Measurements from ENCODE around the gene OTOG.

Gene OTOG

GRCh38 chr11:17574141-17575091, 27.4 kb downstream of the OTOG start:
- Histone ChIP-seq H3K4me1 (ENCODE audit: control insufficient read depth, insufficient read depth, low read length) (no peaks in the 10 kb centered on the region), H3K27me3 (ENCODE audit: control insufficient read depth, insufficient read depth, low read length) (peaks cover 3% of the 10 kb centered on the region; the same call in 1 of the 2 replicates), H3K27ac (ENCODE audit: low read depth, low read length) (no peak overlapping the region), H3K4me3 (ENCODE audit: low read depth, low read length) (no peak overlapping the region), H3K9me3 (ENCODE audit: control insufficient read depth, insufficient read depth, low read depth, low read length) (no peaks in the 10 kb centered on the region), H3K9ac (ENCODE audit: low read length) (no peak overlapping the region), H3K36me3 (ENCODE audit: control insufficient read depth, insufficient read depth, low read length) (no peaks in the 10 kb centered on the region)

- Histone ChIP-seq H3K27me3 (ENCODE audit: control insufficient read depth, insufficient read depth, low read length) (peaks cover 6% of the 10 kb centered on the region; the same call in 1 of the 2 replicates), H3K9ac (ENCODE audit: low read length) (no peak overlapping the region), H3K4me1 (ENCODE audit: control insufficient read depth, insufficient read depth, low read length) (no peaks in the 10 kb centered on the region), H3K36me3 (ENCODE audit: control insufficient read depth, insufficient read depth, low read length) (no peaks in the 10 kb centered on the region), H3K27ac (ENCODE audit: low read depth, low read length) (no peak overlapping the region), H3K4me3 (ENCODE audit: low read depth, low read length) (no peak overlapping the region), H3K9me3 (ENCODE audit: control insufficient read depth, insufficient read depth, low read depth, low read length) (no peaks in the 10 kb centered on the region)
Measured at GRCh38 chr11:17575431-17576425, 28.7 kb downstream of the OTOG start.

DNA sequence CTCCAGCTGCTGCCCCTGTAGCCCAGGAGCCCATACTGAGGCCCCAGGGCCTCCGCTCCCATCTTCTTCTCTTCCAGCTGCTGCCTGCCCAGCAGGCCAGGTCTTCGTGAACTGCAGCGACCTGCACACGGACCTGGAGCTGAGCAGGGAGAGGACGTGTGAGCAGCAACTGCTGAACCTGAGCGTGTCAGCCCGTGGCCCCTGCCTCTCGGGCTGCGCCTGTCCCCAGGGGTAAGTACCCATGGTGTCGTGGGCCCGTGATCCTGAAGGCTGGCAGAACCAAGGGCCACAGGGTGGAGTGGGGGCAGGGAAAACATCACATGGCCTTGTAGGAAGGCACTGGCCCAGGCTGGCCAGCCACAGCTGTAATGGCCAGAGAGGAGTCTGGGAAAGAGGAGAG, 31.2 kb downstream of the OTOG start:
- Histone ChIP-seq H3K4me1 (ENCODE audit: control insufficient read depth, insufficient read depth, low read length) (no peaks in the 10 kb centered on the region), H3K9ac (ENCODE audit: low read length) (no peak overlapping the region), H3K36me3 (ENCODE audit: control insufficient read depth, insufficient read depth, low read length) (no peaks in the 10 kb centered on the region), H3K27ac (ENCODE audit: low read depth, low read length) (no peak overlapping the region), H3K9me3 (ENCODE audit: control insufficient read depth, insufficient read depth, low read depth, low read length) (no peaks in the 10 kb centered on the region), H3K27me3 (ENCODE audit: control insufficient read depth, insufficient read depth, low read length) (peaks cover 4% of the 10 kb centered on the region; the same call in 1 of the 2 replicates), H3K4me3 (ENCODE audit: low read depth, low read length) (no peak overlapping the region)

GRCh38 chr11:17578958-17579357, 31.9 kb downstream of the OTOG start:
- no peaks in the 10 kb centered on the region for H3K4me1 ChIP-seq (ENCODE audit: control insufficient read depth, insufficient read depth, low read length)
- H3K9me3 ChIP-seq (ENCODE audit: control insufficient read depth, insufficient read depth, low read depth, low read length) = no peaks in the 10 kb centered on the region
- no peaks in the 10 kb centered on the region for H3K36me3 ChIP-seq (ENCODE audit: control insufficient read depth, insufficient read depth, low read length)
- no peak overlapping the region for H3K9ac ChIP-seq (ENCODE audit: low read length)
- H3K27ac ChIP-seq (ENCODE audit: low read depth, low read length) = no peak overlapping the region
- no peak overlapping the region for H3K4me3 ChIP-seq (ENCODE audit: low read depth, low read length)
- H3K27me3 ChIP-seq (ENCODE audit: control insufficient read depth, insufficient read depth, low read length) = peaks cover 4% of the 10 kb centered on the region; the same call in 1 of the 2 replicates

DNA sequence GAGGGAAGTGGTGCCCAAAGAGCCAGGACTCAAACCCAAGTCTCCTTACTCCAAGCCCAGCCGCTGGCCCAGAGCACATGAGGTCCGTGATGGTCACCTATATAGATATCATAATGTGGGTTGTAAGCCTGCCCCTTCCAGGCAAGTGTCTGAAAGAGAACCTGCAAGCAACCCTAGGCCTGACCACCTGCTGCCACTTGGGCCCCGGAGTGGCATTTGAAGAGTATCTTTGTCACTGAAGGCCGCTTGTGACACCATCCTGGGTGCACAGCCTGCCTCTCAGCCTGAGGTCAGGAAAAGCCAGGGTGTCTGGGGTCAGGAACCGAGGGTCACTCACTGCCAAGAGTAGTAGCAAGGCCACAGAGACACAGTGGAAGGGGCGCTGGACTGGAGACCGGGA, 32.4 kb downstream of the OTOG start:
- H3K4me3 ChIP-seq (ENCODE audit: low read depth, low read length) = no peak overlapping the region
- H3K9me3 ChIP-seq (ENCODE audit: control insufficient read depth, insufficient read depth, low read depth, low read length) = no peaks in the 10 kb centered on the region
- H3K36me3 ChIP-seq (ENCODE audit: control insufficient read depth, insufficient read depth, low read length) = no peaks in the 10 kb centered on the region
- no peak overlapping the region for H3K9ac ChIP-seq (ENCODE audit: low read length)
- H3K27ac ChIP-seq (ENCODE audit: low read depth, low read length) = no peak overlapping the region
- peaks cover 4% of the 10 kb centered on the region; the same call in 1 of the 2 replicates for H3K27me3 ChIP-seq (ENCODE audit: control insufficient read depth, insufficient read depth, low read length)
- no peaks in the 10 kb centered on the region for H3K4me1 ChIP-seq (ENCODE audit: control insufficient read depth, insufficient read depth, low read length)

GRCh38 chr11:17580271-17580670, 33.2 kb downstream of the OTOG start:
- no peaks in the 10 kb centered on the region for H3K9me3 ChIP-seq (ENCODE audit: control insufficient read depth, insufficient read depth, low read depth, low read length)
- H3K27me3 ChIP-seq (ENCODE audit: control insufficient read depth, insufficient read depth, low read length) = peaks cover 4% of the 10 kb centered on the region; the same call in 1 of the 2 replicates
- no peak overlapping the region for H3K9ac ChIP-seq (ENCODE audit: low read length)
- no peaks in the 10 kb centered on the region for H3K36me3 ChIP-seq (ENCODE audit: control insufficient read depth, insufficient read depth, low read length)
- H3K4me3 ChIP-seq (ENCODE audit: low read depth, low read length) = no peak overlapping the region
- no peak overlapping the region for H3K27ac ChIP-seq (ENCODE audit: low read depth, low read length)
- no peaks in the 10 kb centered on the region for H3K4me1 ChIP-seq (ENCODE audit: control insufficient read depth, insufficient read depth, low read length)

DNA sequence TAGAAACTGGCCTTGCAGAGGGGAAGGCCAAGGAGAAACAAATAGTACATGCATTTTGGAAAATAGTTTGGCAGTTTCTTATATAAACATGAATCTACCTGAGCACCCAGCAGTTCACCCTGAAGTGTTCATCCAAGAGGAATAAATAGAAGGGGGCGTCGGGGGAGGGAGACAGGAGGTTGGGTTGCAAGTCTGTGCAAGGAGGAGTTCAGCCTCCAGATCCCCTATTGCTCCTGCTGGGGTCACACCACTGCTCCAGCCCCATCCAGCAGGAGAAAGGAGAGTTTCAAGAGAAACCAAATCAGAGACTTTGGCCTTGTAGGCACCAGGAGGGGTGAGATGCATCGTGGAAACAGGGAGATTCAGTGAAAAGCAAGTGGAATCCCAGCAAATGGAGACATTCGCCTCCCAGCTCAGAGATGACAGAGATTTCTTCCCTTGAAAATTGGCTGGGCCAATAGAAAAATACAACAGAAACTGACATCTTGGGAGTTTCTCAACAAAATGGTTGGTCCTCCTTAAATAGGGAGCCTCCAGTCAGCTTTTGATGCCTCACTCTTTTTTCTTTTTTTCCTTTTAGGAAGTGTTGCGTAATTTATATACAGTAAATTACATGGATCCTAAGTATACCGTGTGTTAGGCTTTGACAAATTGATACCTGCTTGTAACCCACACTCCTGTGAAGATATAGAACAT, 34.1 kb downstream of the OTOG start:
- Histone ChIP-seq H3K4me3 (ENCODE audit: low read depth, low read length) (no peak overlapping the region), H3K27me3 (ENCODE audit: control insufficient read depth, insufficient read depth, low read length) (peaks cover 4% of the 10 kb centered on the region; the same call in 1 of the 2 replicates), H3K9me3 (ENCODE audit: control insufficient read depth, insufficient read depth, low read depth, low read length) (no peaks in the 10 kb centered on the region), H3K9ac (ENCODE audit: low read length) (no peak overlapping the region), H3K27ac (ENCODE audit: low read depth, low read length) (no peak overlapping the region), H3K36me3 (ENCODE audit: control insufficient read depth, insufficient read depth, low read length) (no peaks in the 10 kb centered on the region), H3K4me1 (ENCODE audit: control insufficient read depth, insufficient read depth, low read length) (no peaks in the 10 kb centered on the region)

- Histone ChIP-seq H3K9me3 (ENCODE audit: control insufficient read depth, insufficient read depth, low read depth, low read length) (no peaks in the 10 kb centered on the region), H3K4me3 (ENCODE audit: low read depth, low read length) (no peak overlapping the region), H3K4me1 (ENCODE audit: control insufficient read depth, insufficient read depth, low read length) (no peaks in the 10 kb centered on the region), H3K27ac (ENCODE audit: low read depth, low read length) (no peak overlapping the region), H3K9ac (ENCODE audit: low read length) (no peak overlapping the region), H3K27me3 (ENCODE audit: control insufficient read depth, insufficient read depth, low read length) (peaks cover 4% of the 10 kb centered on the region; the same call in 1 of the 2 replicates), H3K36me3 (ENCODE audit: control insufficient read depth, insufficient read depth, low read length) (no peaks in the 10 kb centered on the region)
Measured at GRCh38 chr11:17581732-17582053, 34.6 kb downstream of the OTOG start.

DNA sequence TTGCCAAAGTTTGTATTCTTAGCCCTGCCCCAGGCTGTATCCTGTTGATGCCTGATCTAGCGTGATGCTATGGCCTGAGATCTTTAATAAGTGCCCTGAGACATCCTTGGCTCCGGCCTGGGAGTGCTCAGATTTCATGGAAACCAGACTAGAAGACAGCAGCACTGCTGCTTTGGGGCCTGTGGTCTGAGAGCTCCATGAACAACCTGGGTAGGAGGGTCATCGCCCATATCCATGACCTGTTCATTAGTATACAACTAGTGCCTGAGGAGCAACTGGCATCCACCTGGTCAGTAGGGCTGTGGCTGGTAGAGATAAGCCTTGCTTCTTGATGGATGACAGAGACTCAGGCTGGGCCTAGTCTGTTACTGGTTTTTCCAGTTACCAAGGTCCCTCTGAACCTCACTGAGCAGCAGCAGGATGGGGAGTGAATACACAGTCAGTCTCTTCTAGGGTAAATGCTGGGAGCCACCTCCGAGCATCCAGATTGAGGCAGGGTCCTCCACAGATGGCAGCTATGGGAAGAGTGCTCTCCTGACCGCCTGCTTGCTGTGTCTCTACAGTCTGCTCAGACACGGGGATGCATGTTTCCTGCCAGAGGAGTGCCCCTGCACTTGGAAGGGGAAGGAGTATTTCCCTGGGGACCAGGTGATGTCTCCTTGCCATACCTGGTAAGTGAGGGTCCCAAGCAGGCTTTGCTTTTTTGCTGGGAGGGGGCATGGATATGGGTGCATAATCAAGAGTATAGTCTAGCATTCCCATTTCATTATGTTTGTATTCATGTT, 39.0 kb downstream of the OTOG start:
- Histone ChIP-seq H3K36me3 (ENCODE audit: control insufficient read depth, insufficient read depth, low read length) (no peaks in the 10 kb centered on the region), H3K4me3 (ENCODE audit: low read depth, low read length) (no peak overlapping the region), H3K9me3 (ENCODE audit: control insufficient read depth, insufficient read depth, low read depth, low read length) (no peaks in the 10 kb centered on the region), H3K4me1 (ENCODE audit: control insufficient read depth, insufficient read depth, low read length) (no peaks in the 10 kb centered on the region), H3K27ac (ENCODE audit: low read depth, low read length) (no peak overlapping the region), H3K9ac (ENCODE audit: low read length) (no peak overlapping the region), H3K27me3 (ENCODE audit: control insufficient read depth, insufficient read depth, low read length) (peaks cover 36% of the 10 kb centered on the region)

DNA sequence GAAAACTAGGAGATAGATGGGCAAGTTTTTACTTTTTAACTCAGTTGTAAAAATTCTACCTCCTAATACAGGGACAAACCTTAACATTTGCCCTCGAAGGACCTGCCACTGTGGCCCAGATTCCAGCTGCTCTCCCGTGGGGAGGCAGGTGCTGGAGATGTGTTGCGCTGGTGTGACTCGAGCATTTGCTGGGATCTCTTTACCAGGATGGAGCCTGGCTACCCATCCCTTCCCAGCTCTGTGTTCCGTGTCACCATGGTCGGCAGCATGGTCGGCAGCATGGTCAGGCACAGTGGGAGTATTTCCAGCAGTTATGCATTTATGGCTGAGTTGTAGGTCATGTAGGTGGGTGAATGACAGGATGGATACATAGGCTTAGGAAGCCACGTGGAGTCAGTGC, 41.1 kb downstream of the OTOG start:
- no peaks in the 10 kb centered on the region for H3K4me1 ChIP-seq (ENCODE audit: control insufficient read depth, insufficient read depth, low read length)
- no peak overlapping the region for H3K4me3 ChIP-seq (ENCODE audit: low read depth, low read length)
- H3K9ac ChIP-seq (ENCODE audit: low read length) = no peak overlapping the region
- no peaks in the 10 kb centered on the region for H3K36me3 ChIP-seq (ENCODE audit: control insufficient read depth, insufficient read depth, low read length)
- no peak overlapping the region for H3K27ac ChIP-seq (ENCODE audit: low read depth, low read length)
- peaks cover 53% of the 10 kb centered on the region for H3K27me3 ChIP-seq (ENCODE audit: control insufficient read depth, insufficient read depth, low read length)
- H3K9me3 ChIP-seq (ENCODE audit: control insufficient read depth, insufficient read depth, low read depth, low read length) = 0 out of 2 replicates have a peak, but pooled peaks cover 2% of the 10 kb centered on the region
